Endodermal cell (in vitro differentiated cells): Measurements from ENCODE around the gene POC1A. TPM values are rescaled to one million over a fixed set of nuclear protein-coding genes. Genes with fewer than 3 reads are reported as not detected.

Source experiments
- DNase-seq: peaks from one replicate; pipeline ENCODE4 v3.0.0-alpha.2; 2017
- H3K27ac ChIP-seq: 2 replicates; pipeline ENCODE4 v1.5.1; 2013; ENCODE audit warnings: mild to moderate bottlenecking, low read depth, low read length, moderate library complexity
- H3K27me3 ChIP-seq: 2 replicates; pipeline ENCODE4 v1.6.1; 2013; ENCODE audit warnings: mild to moderate bottlenecking, low read length, moderate library complexity; ENCODE audit not compliant: insufficient read depth, control insufficient read depth, poor library complexity, severe bottlenecking
- H3K36me3 ChIP-seq: 2 replicates; pipeline ENCODE4 v1.7.0; 2013; ENCODE audit warnings: mild to moderate bottlenecking, low read length, moderate library complexity; ENCODE audit not compliant: control insufficient read depth, insufficient read depth
- H3K4me1 ChIP-seq: one replicate; pipeline ENCODE4 v1.7.0; 2013; ENCODE audit warnings: low read length; ENCODE audit not compliant: control insufficient read depth, insufficient read depth
- H3K4me3 ChIP-seq: 2 replicates; pipeline ENCODE4 v1.5.1; 2013; ENCODE audit warnings: mild to moderate bottlenecking, low read length, moderate library complexity
- H3K9ac ChIP-seq: 2 replicates; pipeline ENCODE4 v1.6.1; 2013; ENCODE audit warnings: mild to moderate bottlenecking, low read length, moderate library complexity; ENCODE audit not compliant: poor library complexity, severe bottlenecking; ENCODE audit errors: extremely low read depth
- H3K9me3 ChIP-seq: 2 replicates; pipeline ENCODE4 v1.6.1; 2013; ENCODE audit warnings: mild to moderate bottlenecking, low read length, moderate library complexity; ENCODE audit not compliant: control insufficient read depth
- H3K27ac Mint-ChIP-seq: 2 replicates; pipeline ENCODE4 v1.8.0; 2020; ENCODE audit warnings: mixed read lengths
- H3K27me3 Mint-ChIP-seq: 2 replicates; pipeline ENCODE4 v1.8.0; 2021; ENCODE audit warnings: mild to moderate bottlenecking, mixed read lengths; ENCODE audit not compliant: insufficient read depth
- H3K36me3 Mint-ChIP-seq: 2 replicates; pipeline ENCODE4 v1.8.0; 2020; ENCODE audit warnings: low read depth, mixed read lengths
- H3K4me1 Mint-ChIP-seq: 2 replicates; pipeline ENCODE4 v1.8.0; 2020; ENCODE audit warnings: mixed read lengths
- H3K4me3 Mint-ChIP-seq: 2 replicates; pipeline ENCODE4 v1.8.0; 2020; ENCODE audit warnings: mild to moderate bottlenecking, moderate library complexity, mixed read lengths
- H3K9me3 Mint-ChIP-seq: 2 replicates; pipeline ENCODE4 v1.8.0; 2020; ENCODE audit warnings: mild to moderate bottlenecking, mixed read lengths
- CTCF ChIP-seq: fragments of 200-600 bp; sonication (generic); conservative IDR thresholded peaks from 2 replicates; pipeline ENCODE4 v1.5.0; 2021; ENCODE audit warnings: antibody characterized with exemption, mild to moderate bottlenecking
- WGBS, 2 experiments: methylation state at CpG; one replicate each; pipeline versions ENCODE4 v1.1.5 to v1.1.7; 2013; ENCODE audit warnings: missing lambda C conversion rate in 2 of 2, mixed read lengths in 1 of 2; ENCODE audit not compliant: insufficient coverage in 1 of 2, insufficient read length in 1 of 2; 5-methylcytosine and 5-hydroxymethylcytosine counted together
- total RNA-seq, 2 donors: library from RNA; stranded (reverse); fragmentation: NEBNext Ultra II Directional in 1 of 2; extraction: Animal tissue kit (Norgen Biotek cat#: 25700) in 1 of 2; gene quantifications; 2 replicates in 1 of 2; 3 replicates in 1 of 2; pipeline ENCODE4 v1.2.1, GENCODE V29; 2021

The POC1A gene
- total RNA-seq, 2 donors from 2014 or later = 19.7 to 24.0 TPM

- WGBS, 2 experiments = 78 to 84% methylated on average over 2 of the region's 2 CpGs
- Mint-ChIP-seq H3K27ac (no peak overlapping the region), H3K9me3 (no peaks in the 10 kb centered on the region), H3K4me3 (no peak overlapping the region), H3K27me3 (no peaks in the 10 kb centered on the region), H3K4me1 (no peaks in the 10 kb centered on the region), H3K36me3 (peaks cover 13% of the 10 kb centered on the region)
- Histone ChIP-seq H3K9me3 (no peaks in the 10 kb centered on the region), H3K4me3 (no peak overlapping the region), H3K9ac (no peak overlapping the region), H3K4me1 (no peaks in the 10 kb centered on the region), H3K36me3 (no peaks in the 10 kb centered on the region), H3K27ac (no peak overlapping the region), H3K27me3 (no peaks in the 10 kb centered on the region)
- no peak for DNase-seq
- no peak for TF ChIP-seq CTCF
Measured at GRCh38 chr3:52110502-52110901, 43.7 kb downstream of the POC1A start.

GRCh38 chr3:52109611-52110301 lies 44.5 kb downstream of the POC1A start:
- Mint-ChIP-seq H3K27ac (no peak overlapping the region), H3K36me3 (peaks cover 13% of the 10 kb centered on the region)
- no peak overlapping the region for H3K9ac ChIP-seq

GRCh38 chr3:52108302-52109232 lies 45.7 kb downstream of the POC1A start:
- Histone ChIP-seq H3K27me3 (no peaks in the 10 kb centered on the region), H3K4me1 (no peaks in the 10 kb centered on the region), H3K9me3 (no peaks in the 10 kb centered on the region), H3K9ac (no peak overlapping the region), H3K27ac (peak overlapping the region; percentile 36), H3K36me3 (no peaks in the 10 kb centered on the region), H3K4me3 (no peak overlapping the region)
- peak; percentile 61 for DNase-seq
- H3K4me1 Mint-ChIP-seq = no peaks in the 10 kb centered on the region
- peaks cover 12% of the 10 kb centered on the region for H3K36me3 Mint-ChIP-seq
- peak; percentile 25 for TF ChIP-seq CTCF
- H3K27me3 Mint-ChIP-seq = no peaks in the 10 kb centered on the region
- 89 to 93% methylated on average over 14 to 20 of the region's 20 CpGs for WGBS, 2 experiments
- no peaks in the 10 kb centered on the region for H3K9me3 Mint-ChIP-seq
- H3K27ac Mint-ChIP-seq = no peak overlapping the region
- H3K4me3 Mint-ChIP-seq = no peak overlapping the region

More at GRCh38 chr3:52109611-52110301, 44.5 kb downstream of the POC1A start:
- H3K36me3 ChIP-seq = no peaks in the 10 kb centered on the region
- Mint-ChIP-seq H3K4me3 (no peak overlapping the region), H3K9me3 (no peaks in the 10 kb centered on the region), H3K4me1 (no peaks in the 10 kb centered on the region), H3K27me3 (no peaks in the 10 kb centered on the region)
- no peak overlapping the region for H3K27ac ChIP-seq
- WGBS, 2 experiments = 88 to 93% methylated on average over 4 to 8 of the region's 8 CpGs
- H3K9me3 ChIP-seq = no peaks in the 10 kb centered on the region
- TF ChIP-seq CTCF = no peak
- H3K4me3 ChIP-seq = no peak overlapping the region
- no peak for DNase-seq
- no peaks in the 10 kb centered on the region for H3K27me3 ChIP-seq
- H3K4me1 ChIP-seq = no peaks in the 10 kb centered on the region
